ENCODE results near the gene ANKRD30A. TPM values are rescaled to one million over a fixed set of nuclear protein-coding genes. Genes with fewer than 3 reads are reported as not detected.

ANKRD30A gene
- total RNA-seq, 6 experiments from 2014 or later, result not detected

DNA sequence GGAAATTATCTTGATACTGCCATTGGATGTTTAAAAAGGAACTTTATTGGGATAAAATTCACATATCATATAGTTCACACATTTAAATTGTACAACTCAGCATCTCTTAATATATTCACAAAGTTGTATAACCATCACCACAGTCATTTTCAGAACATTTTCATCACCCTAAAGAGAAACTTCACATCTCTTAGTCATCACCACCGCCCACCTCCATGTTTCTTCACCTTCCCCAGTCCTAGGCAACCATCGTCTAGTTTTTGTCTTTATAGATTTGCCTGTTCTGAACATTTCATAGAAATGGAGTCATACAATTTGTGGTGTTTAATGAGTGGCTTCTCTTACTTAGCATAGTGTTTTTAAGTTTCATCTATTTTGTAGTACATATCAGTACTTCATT is 96.6 kb downstream of the ANKRD30A start:
- H3K4me3 Mint-ChIP-seq, result no peak overlapping the region
- no peak for DNase-seq
- H3K27ac Mint-ChIP-seq, result no peak overlapping the region
- no peaks in the 10 kb centered on the region for H3K36me3 Mint-ChIP-seq (ENCODE audit: low read depth)
- peaks cover 19% of the 10 kb centered on the region for H3K9me3 Mint-ChIP-seq
- H3K27me3 Mint-ChIP-seq (ENCODE audit: insufficient read depth), result no peaks in the 10 kb centered on the region
- TF ChIP-seq, protein P1, sequence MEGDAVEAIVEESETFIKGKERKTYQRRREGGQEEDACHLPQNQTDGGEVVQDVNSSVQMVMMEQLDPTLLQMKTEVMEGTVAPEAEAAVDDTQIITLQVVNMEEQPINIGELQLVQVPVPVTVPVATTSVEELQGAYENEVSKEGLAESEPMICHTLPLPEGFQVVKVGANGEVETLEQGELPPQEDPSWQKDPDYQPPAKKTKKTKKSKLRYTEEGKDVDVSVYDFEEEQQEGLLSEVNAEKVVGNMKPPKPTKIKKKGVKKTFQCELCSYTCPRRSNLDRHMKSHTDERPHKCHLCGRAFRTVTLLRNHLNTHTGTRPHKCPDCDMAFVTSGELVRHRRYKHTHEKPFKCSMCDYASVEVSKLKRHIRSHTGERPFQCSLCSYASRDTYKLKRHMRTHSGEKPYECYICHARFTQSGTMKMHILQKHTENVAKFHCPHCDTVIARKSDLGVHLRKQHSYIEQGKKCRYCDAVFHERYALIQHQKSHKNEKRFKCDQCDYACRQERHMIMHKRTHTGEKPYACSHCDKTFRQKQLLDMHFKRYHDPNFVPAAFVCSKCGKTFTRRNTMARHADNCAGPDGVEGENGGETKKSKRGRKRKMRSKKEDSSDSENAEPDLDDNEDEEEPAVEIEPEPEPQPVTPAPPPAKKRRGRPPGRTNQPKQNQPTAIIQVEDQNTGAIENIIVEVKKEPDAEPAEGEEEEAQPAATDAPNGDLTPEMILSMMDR (IDR thresholded peaks at IDR 0.05), result no peak
- no peaks in the 10 kb centered on the region for H3K4me1 Mint-ChIP-seq (ENCODE audit: low read depth)

DNA sequence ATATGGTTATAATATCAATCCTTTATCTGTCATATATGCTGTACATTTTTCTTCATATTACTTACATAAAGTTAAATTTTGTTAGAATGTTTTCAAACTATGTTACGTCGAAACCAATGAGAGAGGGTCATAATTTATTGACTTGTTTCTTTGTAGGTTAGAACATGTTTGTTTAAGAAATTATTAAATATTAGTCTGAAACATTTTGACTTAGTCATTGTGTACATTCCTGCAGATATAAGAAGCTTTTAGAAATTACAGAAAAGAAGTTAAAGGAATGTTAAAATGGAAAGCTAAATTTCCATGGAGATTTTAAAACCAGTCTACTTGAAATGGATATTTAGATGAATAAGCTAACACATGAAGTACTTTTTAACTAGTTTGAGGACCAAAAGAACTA is 99.8 kb downstream of the ANKRD30A start:
- DNase-seq, result no peak
- Mint-ChIP-seq H3K4me1 (ENCODE audit: low read depth) (no peaks in the 10 kb centered on the region), H3K27me3 (ENCODE audit: insufficient read depth) (no peaks in the 10 kb centered on the region), H3K27ac (no peak overlapping the region), H3K36me3 (ENCODE audit: low read depth) (no peaks in the 10 kb centered on the region), H3K9me3 (peaks cover 27% of the 10 kb centered on the region), H3K4me3 (no peak overlapping the region)
- TF ChIP-seq, protein P1 (IDR thresholded peaks at IDR 0.05), result no peak

DNA sequence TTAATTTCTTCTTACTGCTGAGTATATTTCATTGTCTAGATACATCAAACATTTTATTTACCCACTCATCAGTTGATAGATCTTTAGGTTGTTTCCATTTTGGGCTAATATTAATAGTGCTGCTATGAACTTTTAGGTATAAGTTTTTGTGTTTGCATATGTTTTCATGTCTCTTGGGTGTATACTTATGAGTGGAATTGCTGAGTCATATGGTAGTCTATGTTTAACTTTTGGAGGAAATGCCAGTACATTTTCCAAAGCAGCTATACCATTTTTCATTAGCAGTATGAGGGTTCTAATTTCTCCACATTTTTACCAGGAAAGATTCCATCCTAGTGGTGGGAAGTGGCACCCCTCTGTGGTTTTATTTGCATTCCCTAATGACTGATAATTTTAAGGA is 101.1 kb downstream of the ANKRD30A start:
- H3K27ac Mint-ChIP-seq, result no peak overlapping the region
- H3K4me1 Mint-ChIP-seq (ENCODE audit: low read depth), result no peaks in the 10 kb centered on the region
- DNase-seq, result no peak
- H3K9me3 Mint-ChIP-seq, result peaks cover 19% of the 10 kb centered on the region
- H3K4me3 Mint-ChIP-seq, result no peak overlapping the region
- TF ChIP-seq, protein P1 (IDR thresholded peaks at IDR 0.05), result no peak
- H3K27me3 Mint-ChIP-seq (ENCODE audit: insufficient read depth), result no peaks in the 10 kb centered on the region
- no peaks in the 10 kb centered on the region for H3K36me3 Mint-ChIP-seq (ENCODE audit: low read depth)

DNA sequence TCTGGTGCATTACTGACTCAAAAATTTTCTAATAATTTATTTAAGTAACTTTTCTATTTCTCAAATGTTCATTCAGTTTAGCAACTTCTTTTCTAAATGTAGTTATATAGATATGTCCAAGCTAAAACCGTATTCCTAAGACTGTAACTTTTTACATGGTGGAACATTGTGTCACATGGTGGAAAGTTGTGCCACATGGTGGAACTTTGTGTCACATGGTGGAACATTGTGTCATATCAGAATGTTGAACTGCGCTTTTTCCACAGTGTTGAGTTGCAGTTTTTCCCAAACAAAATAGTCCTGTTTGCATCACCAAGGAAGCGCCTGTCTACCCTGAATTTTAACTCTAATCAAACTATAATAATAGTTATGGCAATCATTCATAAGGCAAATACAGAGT is 109.3 kb downstream of the ANKRD30A start:
- Mint-ChIP-seq H3K9me3 (peaks cover 15% of the 10 kb centered on the region; the same call in 1 of the 2 replicates), H3K4me1 (ENCODE audit: low read depth) (no peaks in the 10 kb centered on the region), H3K27me3 (ENCODE audit: insufficient read depth) (no peaks in the 10 kb centered on the region), H3K27ac (no peak overlapping the region), H3K36me3 (ENCODE audit: low read depth) (no peaks in the 10 kb centered on the region), H3K4me3 (no peak overlapping the region)
- no peak for DNase-seq
- TF ChIP-seq, protein P1 (IDR thresholded peaks at IDR 0.05), result no peak

DNA sequence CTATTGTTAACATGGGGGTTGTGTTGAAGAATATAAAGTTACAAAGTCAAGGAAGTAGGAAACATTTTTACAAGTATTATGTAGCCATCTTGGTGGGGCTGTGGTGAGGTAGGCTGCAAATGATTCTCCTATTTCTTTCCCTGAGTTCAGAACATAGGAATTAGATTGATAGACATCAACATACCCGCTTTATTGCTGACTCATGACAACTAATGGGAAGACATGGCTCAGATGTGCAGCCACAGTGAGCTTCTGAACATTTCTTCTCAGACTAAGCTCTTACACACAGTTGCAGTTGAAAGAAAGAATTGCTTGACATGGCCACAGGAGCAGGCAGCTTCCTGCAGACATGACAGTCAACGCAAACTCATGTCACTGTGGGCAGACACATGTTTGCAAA is 110.7 kb downstream of the ANKRD30A start:
- TF ChIP-seq, protein P1 (IDR thresholded peaks at IDR 0.05), result no peak
- H3K36me3 Mint-ChIP-seq (ENCODE audit: low read depth), result no peaks in the 10 kb centered on the region
- H3K9me3 Mint-ChIP-seq, result peaks cover 19% of the 10 kb centered on the region
- H3K27me3 Mint-ChIP-seq (ENCODE audit: insufficient read depth), result no peaks in the 10 kb centered on the region
- H3K4me1 Mint-ChIP-seq (ENCODE audit: low read depth), result no peaks in the 10 kb centered on the region
- H3K4me3 Mint-ChIP-seq, result no peak overlapping the region
- DNase-seq, result no peak
- H3K27ac Mint-ChIP-seq, result no peak overlapping the region

DNA sequence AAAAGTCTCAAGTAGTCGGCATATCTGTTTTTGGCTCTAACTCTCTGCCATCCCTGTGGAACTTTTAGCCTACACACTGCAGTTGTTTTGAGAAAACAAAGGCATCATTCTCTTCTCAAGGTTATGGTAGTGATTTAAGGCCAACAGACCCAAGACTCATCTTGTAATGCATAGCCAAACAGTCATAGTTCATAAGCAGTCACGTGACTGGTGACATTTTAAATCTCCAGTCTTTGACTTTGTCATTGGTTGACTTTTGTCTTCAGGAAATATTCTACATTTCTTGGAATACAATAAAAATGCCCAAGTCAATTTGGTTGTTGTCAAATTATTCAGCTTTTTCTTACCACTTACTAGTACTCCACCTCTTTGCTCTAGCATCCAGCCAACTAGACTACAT is 114.8 kb downstream of the ANKRD30A start:
- TF ChIP-seq, protein P1 (IDR thresholded peaks at IDR 0.05), result no peak
- DNase-seq, result no peak
- Mint-ChIP-seq H3K27me3 (ENCODE audit: insufficient read depth) (no peaks in the 10 kb centered on the region), H3K4me1 (ENCODE audit: low read depth) (no peaks in the 10 kb centered on the region), H3K27ac (no peak overlapping the region), H3K4me3 (no peak overlapping the region), H3K9me3 (peaks cover 25% of the 10 kb centered on the region), H3K36me3 (ENCODE audit: low read depth) (no peaks in the 10 kb centered on the region)

Data from HFFc6 (cell line).